H1 (cell line): ENCODE measurements around the gene WHAMM. TPM values are rescaled to one million over a fixed set of nuclear protein-coding genes. Genes with fewer than 3 reads are reported as not detected.

Source experiments
- E2F6 ChIP-seq: IDR thresholded peaks from 2 replicates; pipeline ENCODE4 v1.6.1; 2012; ENCODE audit warnings: inconsistent platforms
- POU5F1 ChIP-seq: IDR thresholded peaks from 2 replicates; pipeline ENCODE4 v1.6.1; 2011; ENCODE audit warnings: low read depth, mild to moderate bottlenecking, low read length, moderate library complexity
- polyA plus RNA-seq, 7 experiments: library from polyadenylated mRNA; depleted of rRNA in 3 of 7; stranded (reverse) in 5 of 7; unstranded in 2 of 7; fragments of >200 nt in 5 of 7; fragments of 200-250 nt in 2 of 7; gene quantifications; 1 replicate in 5 of 7; 2 replicates in 1 of 7; 4 replicates in 1 of 7; pipeline versions ENCODE4 v1.2.1 to v1.2.3, GENCODE V29; 2011 to 2013; ENCODE audit warnings: missing spikeins in 2 of 7, mixed read lengths in 2 of 7
- total RNA-seq: library from RNA; stranded (reverse); fragmentation: NEBNext Ultra II Directional; extraction: Animal tissue kit (Norgen Biotek cat#: 25700); gene quantifications from 2 replicates; pipeline ENCODE4 v1.2.1, GENCODE V29; 2021

WHAMM gene
- total and polyA plus RNA-seq, 2 of the 8 experiments (the other 6 are each of a cell fraction or from before 2014, with no cell fraction given), result 1.1 to 3.3 TPM

- TF ChIP-seq E2F6, result no peak
- no peak for TF ChIP-seq POU5F1
- TF ChIP-seq, all 59 proteins: peak for 0
Measured at GRCh38 chr15:82882273-82882928, 73.0 kb downstream of the WHAMM start (continued).

Other genes with a start within 250 kb of the WHAMM start
- gene CPEB1, start 162.3 kb upstream of the WHAMM start, total RNA-seq, result 4.0 and 4.5 TPM in 2 replicates
- gene CPEB1, start 162.3 kb upstream of the WHAMM start, polyA plus RNA-seq (2011; rRNA removed), result 4.4 and 5.4 TPM in 2 replicates
- gene AP3B2, start 99.8 kb upstream of the WHAMM start, total RNA-seq, result 23.6 and 25.7 TPM in 2 replicates
- 21.8 and 23.2 TPM in 2 replicates for gene AP3B2, start 99.8 kb upstream of the WHAMM start, polyA plus RNA-seq (2011; rRNA removed)
- gene FSD2, start 3.6 kb upstream of the WHAMM start, total RNA-seq, result not detected in 2 replicates
- gene FSD2, start 3.6 kb upstream of the WHAMM start, polyA plus RNA-seq (2011; rRNA removed), result 0.02 TPM in 2 replicates
- 26.2 and 27.6 TPM in 2 replicates for gene HOMER2, start 143.1 kb downstream of the WHAMM start, total RNA-seq
- gene HOMER2, start 143.1 kb downstream of the WHAMM start, polyA plus RNA-seq (2011; rRNA removed), result 12.1 and 12.5 TPM in 2 replicates
- 32.9 and 33.5 TPM in 2 replicates for gene RAMAC, start 176.6 kb downstream of the WHAMM start, total RNA-seq
- 11.7 and 20.7 TPM in 2 replicates for gene RAMAC, start 176.6 kb downstream of the WHAMM start, polyA plus RNA-seq (2011; rRNA removed)
- gene C15orf40, start 202.0 kb downstream of the WHAMM start, total RNA-seq, result 10.7 and 21.8 TPM in 2 replicates
- 9.5 and 10.7 TPM in 2 replicates for gene C15orf40, start 202.0 kb downstream of the WHAMM start, polyA plus RNA-seq (2011; rRNA removed)